ENCODE measurements around the gene CCR3.

GRCh38 chr3:46289966-46290365 is 47.7 kb downstream of the CCR3 start:
- TF ChIP-seq CTCF (conservative IDR thresholded peaks at IDR 0.05; ENCODE audit: low read length) (no peak), EZH2phosphoT487 (IDR thresholded peaks at IDR 0.05; ENCODE audit: borderline replicate concordance) (no peak)
